Neural cell (in vitro differentiated cells): ENCODE measurements around the gene MME.

Experiments
- EP300 ChIP-seq: fragments of 450-650 bp; conservative IDR thresholded peaks from 2 replicates; pipeline ENCODE4 v1.6.1; 2014; ENCODE audit warnings: antibody characterized with exemption, mild to moderate bottlenecking, moderate library complexity; ENCODE audit not compliant: poor library complexity, severe bottlenecking
- EZH2 ChIP-seq: fragments of 200-600, 300-800 bp; shearing (Covaris generic), sonication (generic); IDR thresholded peaks from 2 replicates; pipeline ENCODE4 v1.6.1; 2014; ENCODE audit warnings: antibody characterized with exemption, low read length, borderline replicate concordance, mild to moderate bottlenecking; ENCODE audit not compliant: insufficient read depth, poor library complexity, severe bottlenecking
- POLR2AphosphoS5 ChIP-seq: IDR thresholded peaks from 2 replicates; pipeline ENCODE4 v1.6.1; 2012
- SMC3 ChIP-seq: fragments of 450-650 bp; conservative IDR thresholded peaks from 2 replicates; pipeline ENCODE4 v1.6.1; 2014; ENCODE audit warnings: antibody characterized with exemption, mild to moderate bottlenecking, moderate library complexity; ENCODE audit not compliant: poor library complexity
- TAF1 ChIP-seq: IDR thresholded peaks from 2 replicates; pipeline ENCODE4 v1.6.1; 2012; ENCODE audit warnings: low read depth
- TF ChIP-seq, protein P1 (sequence below): fragments of 450-650 bp; IDR thresholded peaks from 2 replicates; pipeline ENCODE4 v1.5.1; 2014; ENCODE audit warnings: antibody characterized with exemption, mild to moderate bottlenecking, moderate library complexity; ENCODE audit not compliant: poor library complexity, severe bottlenecking

DNA sequence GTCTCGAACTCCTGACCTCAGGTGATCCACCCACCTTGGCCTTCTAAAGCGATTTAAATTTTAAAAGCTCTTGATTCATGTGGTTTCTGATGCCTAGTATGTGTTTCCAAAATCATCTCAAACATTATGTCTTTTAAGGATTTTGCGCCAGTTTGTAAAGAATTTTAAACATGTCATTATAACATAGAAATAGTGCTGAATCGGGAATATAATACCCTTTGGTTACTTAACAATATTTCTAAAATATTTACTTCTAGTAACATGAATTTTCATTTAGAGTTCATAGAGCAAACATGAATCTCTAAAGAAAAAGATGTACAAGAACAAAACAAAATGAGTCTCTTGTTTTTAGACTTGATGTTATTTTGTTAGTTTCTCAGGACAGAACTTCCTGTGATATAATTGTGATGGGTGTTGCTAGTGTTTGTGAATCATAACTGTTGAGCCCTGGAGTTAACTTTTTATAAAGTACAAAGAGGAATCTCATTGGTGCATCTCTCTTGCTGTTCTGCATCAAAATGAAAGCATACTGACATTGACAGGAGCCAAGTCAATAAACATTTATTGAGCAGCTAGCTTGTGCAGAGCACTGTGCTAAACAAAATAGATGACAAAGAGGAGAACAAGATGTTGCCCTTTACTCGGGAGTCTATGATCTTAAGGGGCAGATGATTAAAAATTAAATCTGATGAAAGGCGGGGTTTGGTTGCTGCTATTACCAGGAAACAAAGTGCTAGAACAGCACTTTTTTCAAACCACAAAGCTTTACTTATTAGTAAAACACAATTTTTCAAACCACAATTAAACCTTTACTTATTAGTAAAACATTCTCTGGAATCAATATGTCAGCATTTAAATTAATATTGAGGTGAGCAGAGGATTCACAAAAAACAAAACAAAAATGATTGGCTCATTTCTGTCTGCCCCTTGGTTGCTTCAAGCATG is 73.4 kb downstream of the MME start:
- TF ChIP-seq, protein P1, sequence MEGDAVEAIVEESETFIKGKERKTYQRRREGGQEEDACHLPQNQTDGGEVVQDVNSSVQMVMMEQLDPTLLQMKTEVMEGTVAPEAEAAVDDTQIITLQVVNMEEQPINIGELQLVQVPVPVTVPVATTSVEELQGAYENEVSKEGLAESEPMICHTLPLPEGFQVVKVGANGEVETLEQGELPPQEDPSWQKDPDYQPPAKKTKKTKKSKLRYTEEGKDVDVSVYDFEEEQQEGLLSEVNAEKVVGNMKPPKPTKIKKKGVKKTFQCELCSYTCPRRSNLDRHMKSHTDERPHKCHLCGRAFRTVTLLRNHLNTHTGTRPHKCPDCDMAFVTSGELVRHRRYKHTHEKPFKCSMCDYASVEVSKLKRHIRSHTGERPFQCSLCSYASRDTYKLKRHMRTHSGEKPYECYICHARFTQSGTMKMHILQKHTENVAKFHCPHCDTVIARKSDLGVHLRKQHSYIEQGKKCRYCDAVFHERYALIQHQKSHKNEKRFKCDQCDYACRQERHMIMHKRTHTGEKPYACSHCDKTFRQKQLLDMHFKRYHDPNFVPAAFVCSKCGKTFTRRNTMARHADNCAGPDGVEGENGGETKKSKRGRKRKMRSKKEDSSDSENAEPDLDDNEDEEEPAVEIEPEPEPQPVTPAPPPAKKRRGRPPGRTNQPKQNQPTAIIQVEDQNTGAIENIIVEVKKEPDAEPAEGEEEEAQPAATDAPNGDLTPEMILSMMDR, result no peak
- TF ChIP-seq TAF1, result no peak
- TF ChIP-seq POLR2AphosphoS5, result no peak
- no peak for TF ChIP-seq EZH2
- no peak for TF ChIP-seq SMC3
- TF ChIP-seq EP300, result no peak
